ENCODE results near the gene HAO2. TPM values are rescaled to one million over a fixed set of nuclear protein-coding genes. Genes with fewer than 3 reads are reported as not detected.
A peak's percentile ranks its signal among the peaks of the same experiment; 100 is the strongest.

The HAO2 gene
- total RNA-seq, 1 donor from 2014 or later: not detected

- peak overlapping the region; percentile 57 for H2AFZ ChIP-seq (ENCODE audit: low read depth, low read length)
- peak overlapping the region; percentile 53 for H3K4me3 ChIP-seq (ENCODE audit: insufficient read depth, low read depth, low read length)
- H3K9me3 ChIP-seq (ENCODE audit: insufficient read depth, low read depth, low read length): no peaks in the 10 kb centered on the region
- no peak for TF ChIP-seq CTCF (IDR thresholded peaks at IDR 0.05; ENCODE audit: insufficient read depth, low read depth, low read length)
- no peak for TF ChIP-seq EZH2 (IDR thresholded peaks at IDR 0.05; ENCODE audit: insufficient read depth, low read length)
- H3K9ac ChIP-seq (ENCODE audit: low read length): no peak overlapping the region
- DNase-seq (ENCODE audit: low read depth) (peak; percentile 3), FAIRE-seq (no peak)
- H3K4me1 Mint-ChIP-seq (ENCODE audit: low read depth, unreplicated experiment): peaks cover 4% of the 10 kb centered on the region
- no peaks in the 10 kb centered on the region for H3K36me3 ChIP-seq (ENCODE audit: insufficient read depth, low read length)
- H3K27ac ChIP-seq (ENCODE audit: low read depth, low read length): no peak overlapping the region
- H3K79me2 ChIP-seq (ENCODE audit: insufficient read depth, low read length): no peaks in the 10 kb centered on the region
- H4K20me1 ChIP-seq (ENCODE audit: insufficient read depth, low read length): no peaks in the 10 kb centered on the region
- H3K36me3 Mint-ChIP-seq (ENCODE audit: low read depth, unreplicated experiment): no peaks in the 10 kb centered on the region
- H3K27me3 Mint-ChIP-seq (ENCODE audit: low read depth, unreplicated experiment): peaks cover 33% of the 10 kb centered on the region
- peak overlapping the region; percentile 21 for H3K4me3 Mint-ChIP-seq (ENCODE audit: unreplicated experiment)
- H3K4me2 ChIP-seq (ENCODE audit: low read length): peak overlapping the region; percentile 85
- no peak overlapping the region for H3K27ac Mint-ChIP-seq (ENCODE audit: unreplicated experiment)
- H3K9me3 Mint-ChIP-seq (ENCODE audit: unreplicated experiment): peaks cover 2% of the 10 kb centered on the region
- H3K27me3 ChIP-seq (ENCODE audit: insufficient read depth, low read length): no peaks in the 10 kb centered on the region
- H3K4me1 ChIP-seq (ENCODE audit: insufficient read depth, low read length): peaks cover 7% of the 10 kb centered on the region
These were observed 41.5 kb upstream of the HAO2 start for GRCh38 chr1:119327094-119327449.

DNA sequence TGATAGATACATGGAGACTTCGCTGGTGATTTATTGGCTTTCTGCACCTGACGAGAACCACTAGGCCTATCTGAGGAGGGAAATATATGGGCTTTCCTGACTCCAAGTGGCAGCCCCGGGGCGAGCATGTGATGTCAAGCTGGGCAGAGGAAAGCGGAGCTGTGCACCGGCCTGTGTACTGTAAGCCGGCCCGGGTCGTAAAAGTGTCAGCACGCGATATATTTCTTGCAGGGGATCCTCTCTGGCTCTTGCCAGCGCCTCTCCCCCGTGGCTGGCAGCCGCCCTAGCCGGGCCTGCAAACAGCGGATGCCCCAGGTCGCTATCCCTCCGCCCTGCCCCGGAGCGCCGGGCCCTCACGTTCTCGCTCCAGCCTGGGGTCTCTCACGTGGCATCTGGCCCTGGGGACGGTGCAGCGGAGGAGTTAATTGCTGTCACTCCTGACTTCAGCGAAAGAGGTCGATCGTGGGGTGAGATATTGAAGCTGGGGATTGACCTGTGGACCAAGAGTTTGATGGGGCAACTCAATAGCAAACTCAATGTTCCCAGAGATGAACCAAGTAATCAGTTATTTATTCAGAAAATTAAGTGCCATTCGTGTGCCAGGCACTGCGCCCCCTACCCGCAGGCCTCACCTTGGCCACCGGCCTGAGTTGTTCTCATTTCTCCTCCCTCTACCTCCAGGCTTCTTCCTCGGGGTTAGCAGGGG, 41.0 kb upstream of the HAO2 start:
- H3K36me3 Mint-ChIP-seq (ENCODE audit: low read depth, unreplicated experiment): no peaks in the 10 kb centered on the region
- no peaks in the 10 kb centered on the region for H4K20me1 ChIP-seq (ENCODE audit: insufficient read depth, low read length)
- DNase-seq (ENCODE audit: low read depth) (peak; percentile 6), FAIRE-seq (no peak)
- H3K27ac Mint-ChIP-seq (ENCODE audit: unreplicated experiment): no peak overlapping the region
- peaks cover 4% of the 10 kb centered on the region for H3K4me1 Mint-ChIP-seq (ENCODE audit: low read depth, unreplicated experiment)
- H3K9me3 Mint-ChIP-seq (ENCODE audit: unreplicated experiment): peaks cover 2% of the 10 kb centered on the region
- no peaks in the 10 kb centered on the region for H3K9me3 ChIP-seq (ENCODE audit: insufficient read depth, low read depth, low read length)
- H3K9ac ChIP-seq (ENCODE audit: low read length): peak overlapping the region; percentile 13
- peak overlapping the region; percentile 57 for H2AFZ ChIP-seq (ENCODE audit: low read depth, low read length)
- peaks cover 7% of the 10 kb centered on the region for H3K4me1 ChIP-seq (ENCODE audit: insufficient read depth, low read length)
- H3K27me3 Mint-ChIP-seq (ENCODE audit: low read depth, unreplicated experiment): peaks cover 33% of the 10 kb centered on the region
- peak overlapping the region; percentile 74 for H3K4me3 Mint-ChIP-seq (ENCODE audit: unreplicated experiment)
- no peak overlapping the region for H3K27ac ChIP-seq (ENCODE audit: low read depth, low read length)
- peak overlapping the region; percentile 53 for H3K4me3 ChIP-seq (ENCODE audit: insufficient read depth, low read depth, low read length)
- H3K4me2 ChIP-seq (ENCODE audit: low read length): peak overlapping the region; percentile 85
- no peaks in the 10 kb centered on the region for H3K27me3 ChIP-seq (ENCODE audit: insufficient read depth, low read length)
- no peaks in the 10 kb centered on the region for H3K79me2 ChIP-seq (ENCODE audit: insufficient read depth, low read length)
- no peaks in the 10 kb centered on the region for H3K36me3 ChIP-seq (ENCODE audit: insufficient read depth, low read length)
- TF ChIP-seq CTCF (IDR thresholded peaks at IDR 0.05; ENCODE audit: insufficient read depth, low read depth, low read length) (peak; percentile 39), EZH2 (IDR thresholded peaks at IDR 0.05; ENCODE audit: insufficient read depth, low read length) (no peak)
